GM23338 (cell line): ENCODE results near the gene KIAA1671. TPM values are rescaled to one million over a fixed set of nuclear protein-coding genes. Genes with fewer than 3 reads are reported as not detected.

Source experiments
- ATAC-seq: fragments of 200-7000 bp; cut with Tn5 transposase; 3 replicates; pipeline ENCODE4 v1.9.1; 2020
- DNase-seq: peaks from one replicate; pipeline ENCODE4 v3.0.0-alpha.2; 2015; ENCODE audit warnings: low spot score
- H2AFZ ChIP-seq: fragments of 200-600 bp; sonication (generic); 2 replicates; pipeline ENCODE4 v1.8.0; 2016; ENCODE audit warnings: antibody characterized with exemption, mild to moderate bottlenecking, moderate library complexity
- H3F3A ChIP-seq: fragments of 200-600 bp; sonication (generic); replicated peaks from 2 replicates; pipeline ENCODE4 v1.8.0; 2017; ENCODE audit warnings: antibody characterized with exemption, mixed run types, low read depth
- H3K27ac ChIP-seq: fragments of 200-600 bp; sonication (generic); 2 replicates; pipeline ENCODE4 v1.6.1; 2016; ENCODE audit warnings: low read depth
- H3K27me3 ChIP-seq: fragments of 200-600 bp; sonication (generic); 2 replicates; pipeline ENCODE4 v1.8.0; 2016; ENCODE audit warnings: mild to moderate bottlenecking, mixed run types, moderate library complexity; ENCODE audit not compliant: insufficient read depth
- H3K36me3 ChIP-seq: fragments of 200-600 bp; sonication (generic); 2 replicates; pipeline ENCODE4 v1.8.0; 2016; ENCODE audit warnings: mild to moderate bottlenecking; ENCODE audit not compliant: insufficient read depth
- H3K4me1 ChIP-seq: fragments of 200-600 bp; sonication (generic); 2 replicates; pipeline ENCODE4 v1.8.0; 2016; ENCODE audit warnings: mild to moderate bottlenecking, moderate library complexity; ENCODE audit not compliant: insufficient read depth
- H3K4me2 ChIP-seq: fragments of 200-600 bp; sonication (generic); 2 replicates; pipeline ENCODE4 v1.7.1; 2017; ENCODE audit warnings: mixed run types
- H3K4me3 ChIP-seq: fragments of 200-600 bp; sonication (generic); 2 replicates; pipeline ENCODE4 v1.6.1; 2016; ENCODE audit warnings: mixed run types
- H3K79me2 ChIP-seq: fragments of 200-600 bp; sonication (generic); replicated peaks from 2 replicates; pipeline ENCODE4 v1.8.0; 2017; ENCODE audit warnings: mild to moderate bottlenecking; ENCODE audit not compliant: insufficient read depth
- H3K9me2 ChIP-seq: fragments of 200-600 bp; sonication (generic); 2 replicates; pipeline ENCODE4 v1.8.0; 2017; ENCODE audit not compliant: insufficient read depth
- H4K20me1 ChIP-seq: fragments of 200-600 bp; sonication (generic); replicated peaks from 2 replicates; pipeline ENCODE4 v1.8.0; 2017; ENCODE audit warnings: mild to moderate bottlenecking; ENCODE audit not compliant: insufficient read depth
- H3K27ac Mint-ChIP-seq: 2 replicates; pipeline ENCODE4 v1.8.0; 2020; ENCODE audit warnings: inconsistent platforms, mild to moderate bottlenecking, moderate library complexity, mixed read lengths
- H3K27me3 Mint-ChIP-seq: 3 replicates; pipeline ENCODE4 v1.8.0; 2022; ENCODE audit warnings: low read depth, mild to moderate bottlenecking, moderate library complexity, mixed read lengths, inconsistent platforms; ENCODE audit not compliant: insufficient read depth, poor library complexity
- H3K36me3 Mint-ChIP-seq: 3 replicates; pipeline ENCODE4 v1.8.0; 2021; ENCODE audit warnings: low read depth, mild to moderate bottlenecking, inconsistent platforms, moderate library complexity, mixed read lengths
- H3K4me1 Mint-ChIP-seq: 3 replicates; pipeline ENCODE4 v1.8.0; 2020; ENCODE audit warnings: mild to moderate bottlenecking, inconsistent platforms, mixed read lengths
- H3K4me3 Mint-ChIP-seq: 3 replicates; pipeline ENCODE4 v1.8.0; 2021; ENCODE audit warnings: moderate library complexity, mild to moderate bottlenecking, inconsistent platforms, mixed read lengths
- H3K9me3 Mint-ChIP-seq: 3 replicates; pipeline ENCODE4 v1.8.0; 2020; ENCODE audit warnings: moderate library complexity, mild to moderate bottlenecking, inconsistent platforms, mixed read lengths
- CTCF ChIP-seq, 2 experiments: fragments of 200-600 bp in 1 of 2; sonication (generic) in 1 of 2; conservative IDR thresholded peaks; 2 replicates each; pipeline versions ENCODE4 v1.5.1 to v1.6.1; 2016 to 2017; ENCODE audit warnings: antibody characterized with exemption in 2 of 2, low read depth in 2 of 2, mild to moderate bottlenecking in 2 of 2, moderate library complexity in 1 of 2
- ETS1 ChIP-seq: IDR thresholded peaks from 2 replicates; pipeline ENCODE4 v1.6.1; 2016; ENCODE audit warnings: antibody characterized with exemption
- JUNB ChIP-seq: IDR thresholded peaks from one replicate; pipeline ENCODE4 v1.6.1; 2016; ENCODE audit warnings: antibody characterized with exemption; ENCODE audit not compliant: unreplicated experiment
- POLR2AphosphoS5 ChIP-seq: IDR thresholded peaks from 2 replicates; pipeline ENCODE4 v1.6.1; 2016; ENCODE audit warnings: antibody characterized with exemption, low read depth
- REST ChIP-seq: IDR thresholded peaks from one replicate; pipeline ENCODE4 v1.6.1; 2018; ENCODE audit warnings: antibody characterized with exemption; ENCODE audit not compliant: unreplicated experiment
- ZNF114 ChIP-seq: fragments of 250-450 bp; sonication (Bioruptor Pico); IDR thresholded peaks from 2 replicates; pipeline ENCODE4 v1.5.0; 2020; ENCODE audit warnings: mild to moderate bottlenecking, moderate library complexity
- ZNF331 ChIP-seq: fragments of 250-450 bp; sonication (Bioruptor Pico); IDR thresholded peaks from 2 replicates; pipeline ENCODE4 v1.5.0; 2020; ENCODE audit warnings: low read depth, mild to moderate bottlenecking, moderate library complexity
- ZNF462 ChIP-seq: fragments of 250-450 bp; sonication (Bioruptor Pico); IDR thresholded peaks from 2 replicates; pipeline ENCODE4 v1.5.0; 2020; ENCODE audit warnings: mild to moderate bottlenecking, moderate library complexity
- polyA plus RNA-seq: library from polyadenylated mRNA; unstranded; fragments of >200 nt; fragmentation: Nextera tagmentation; extraction: Ambion mirVana; gene quantifications from 2 replicates; pipeline ENCODE4 v1.2.1, GENCODE V29; 2016
- total RNA-seq: library from RNA; depleted of rRNA; stranded (reverse); fragments of >200 nt; shearing (Covaris generic); gene quantifications from 2 replicates; pipeline ENCODE4 v1.2.3, GENCODE V29; 2014

The KIAA1671 gene
- total and polyA plus RNA-seq, 2 experiments from 2014 or later: 6.1 to 27.2 TPM

GRCh38 chr22:24954114-24954463 lies 1.6 kb downstream of the KIAA1671 start:
- TF ChIP-seq ZNF114 (CRISPR knock-in tag) (no peak), CTCF (conservative IDR thresholded peaks at IDR 0.05; ENCODE audit: low read depth in 2 of 2) (peak; percentile 14 to 22; a peak in 1 of 4 replicates)
- Histone ChIP-seq H3K79me2 (peaks cover 42% of the 10 kb centered on the region), H4K20me1 (peaks cover 4% of the 10 kb centered on the region; the same call in 1 of the 2 replicates), H3K9me2 (no peaks in the 10 kb centered on the region), H3K27me3 (peaks cover 9% of the 10 kb centered on the region; the same call in 1 of the 2 replicates), H3F3A (peaks cover 12% of the 10 kb centered on the region; the same call in 1 of the 2 replicates), H3K4me2 (peak overlapping the region; percentile 97), H3K4me1 (peaks cover 20% of the 10 kb centered on the region), H3K4me3 (peak overlapping the region; percentile 97), H3K27ac (no peak overlapping the region), H2AFZ (no peak overlapping the region), H3K36me3 (no peaks in the 10 kb centered on the region)
- Mint-ChIP-seq H3K4me1 (peaks cover 34% of the 10 kb centered on the region), H3K36me3 (peaks cover 6% of the 10 kb centered on the region; the same call in 1 of the 3 replicates), H3K9me3 (no peaks in the 10 kb centered on the region), H3K4me3 (peak overlapping the region; percentile 83), H3K27ac (no peak overlapping the region), H3K27me3 (peaks cover 28% of the 10 kb centered on the region)
- DNase-seq (peak; percentile 21), ATAC-seq (no peak)

GRCh38 chr22:24954856-24955255 lies 2.3 kb downstream of the KIAA1671 start:
- H3K4me3 Mint-ChIP-seq: no peak overlapping the region; the same call in 2 of the 3 replicates
- peaks cover 28% of the 10 kb centered on the region for H3K27me3 Mint-ChIP-seq
- peaks cover 6% of the 10 kb centered on the region; the same call in 1 of the 3 replicates for H3K36me3 Mint-ChIP-seq
- Histone ChIP-seq H3K27ac (no peak overlapping the region), H3K4me2 (no peak overlapping the region), H3K36me3 (no peaks in the 10 kb centered on the region), H2AFZ (no peak overlapping the region), H3K4me1 (peaks cover 13% of the 10 kb centered on the region), H4K20me1 (peaks cover 4% of the 10 kb centered on the region; the same call in 1 of the 2 replicates), H3K79me2 (peaks cover 50% of the 10 kb centered on the region), H3F3A (peaks cover 9% of the 10 kb centered on the region; the same call in 1 of the 2 replicates), H3K27me3 (peaks cover 9% of the 10 kb centered on the region; the same call in 1 of the 2 replicates), H3K9me2 (no peaks in the 10 kb centered on the region), H3K4me3 (no peak overlapping the region)
- H3K4me1 Mint-ChIP-seq: peaks cover 29% of the 10 kb centered on the region
- no peaks in the 10 kb centered on the region for H3K9me3 Mint-ChIP-seq
- DNase-seq: no peak
- no peak overlapping the region for H3K27ac Mint-ChIP-seq
- ATAC-seq: no peak
- TF ChIP-seq REST: no peak
- no peak for TF ChIP-seq POLR2AphosphoS5
- no peak for TF ChIP-seq ZNF331 (CRISPR knock-in tag)
- no peak for TF ChIP-seq ETS1
- TF ChIP-seq JUNB: no peak
- TF ChIP-seq ZNF462 (CRISPR knock-in tag): no peak
